Right atrium auricular region (tissue), 2 donors: ENCODE results near the gene HTR3C. TPM values are rescaled to one million over a fixed set of nuclear protein-coding genes. Genes with fewer than 3 reads are reported as not detected.
"Not testable (repeated sequence)": the region's sequence is repeated elsewhere in the genome, so short reads cannot be mapped to it uniquely, and the experiment has no call there.

Experiments used
- DNase-seq: peaks from one replicate; pipeline ENCODE4 v3.0.0-alpha.2; 2019; ENCODE audit warnings: low spot score
- H3K27ac ChIP-seq, 2 donors: fragments of 200-600 bp; sonication (generic); 1 replicate in 1 of 2; 2 replicates in 1 of 2; pipeline ENCODE4 v1.5.1; 2016 to 2019
- H3K27me3 ChIP-seq, 2 donors: fragments of 200-600 bp; sonication (generic); one replicate each; pipeline versions ENCODE4 v1.5.1 to v1.6.0; 2017 to 2019
- H3K36me3 ChIP-seq: fragments of 200-600 bp; sonication (generic); one replicate; pipeline ENCODE4 v1.5.1; 2016
- H3K4me1 ChIP-seq, 2 donors: fragments of 200-600 bp; sonication (generic); one replicate each; pipeline versions ENCODE4 v1.5.1 to v1.6.0; 2017 to 2019
- H3K4me3 ChIP-seq, 2 donors: fragments of 200-600 bp; sonication (generic); 1 replicate in 1 of 2; 2 replicates in 1 of 2; pipeline ENCODE4 v1.5.1; 2017 to 2019; ENCODE audit warnings: mild to moderate bottlenecking in 1 of 2, moderate library complexity in 1 of 2
- H3K9me3 ChIP-seq, 2 donors: fragments of 200-600 bp; sonication (generic); one replicate each; pipeline ENCODE4 v1.5.1; 2019
- CTCF ChIP-seq, 2 donors: fragments of 200-600 bp; sonication (generic); IDR thresholded peaks; one replicate each; pipeline ENCODE4 v1.5.1; 2019; ENCODE audit warnings: antibody characterized with exemption in 2 of 2
- total RNA-seq, 2 donors: library from RNA; depleted of rRNA; stranded (reverse); fragments of >200 nt; gene quantifications; one replicate each; pipeline ENCODE4 v1.1.0, GENCODE V29; 2016

Gene HTR3C
- total RNA-seq, 2 donors from 2014 or later: not detected

GRCh38 chr3:184016811-184017671 is 35.8 kb upstream of the HTR3C start:
- peaks cover 0 to 17% of the 10 kb centered on the region in 2 donors for H3K4me1 ChIP-seq
- H3K4me3 ChIP-seq: peak overlapping the region; percentile 94 to 100
- peak; percentile 94 to 100 for TF ChIP-seq CTCF (IDR thresholded peaks at IDR 0.05)
- H3K36me3 ChIP-seq: peaks cover 10% of the 10 kb centered on the region
- no peaks in the 10 kb centered on the region for H3K27me3 ChIP-seq
- H3K9me3 ChIP-seq: no peaks in the 10 kb centered on the region
- H3K27ac ChIP-seq: peak overlapping the region; percentile 94
- DNase-seq: peak; percentile 67

- Histone ChIP-seq H3K27me3 (no peaks in the 10 kb centered on the region), H3K4me1 (peaks cover 0 to 17% of the 10 kb centered on the region in 2 donors), H3K27ac (peak within 1 kb of the TSS; percentile 94), H3K9me3 (no peaks in the 10 kb centered on the region), H3K4me3 (peak within 1 kb of the TSS; percentile 94 to 100), H3K36me3 (peaks cover 10% of the 10 kb centered on the region)
- peak; percentile 4 to 70 for TF ChIP-seq CTCF (IDR thresholded peaks at IDR 0.05)
- peak; percentile 92 for DNase-seq
These were observed 35.0 kb upstream of the HTR3C start, which contains the start of gene ABCC5 for GRCh38 chr3:184017672-184018423. Gene ABCC5, minus strand, starts transcription at chr3:184017884. Its CDS starts 3,492 bp downstream, at chr3:184014392.

- Histone ChIP-seq H3K36me3 (peaks cover 7% of the 10 kb centered on the region), H3K4me3 (peak overlapping the region; percentile 94 to 100), H3K9me3 (no peaks in the 10 kb centered on the region), H3K27ac (peak overlapping the region; percentile 94), H3K27me3 (no peaks in the 10 kb centered on the region), H3K4me1 (peaks cover 0 to 17% of the 10 kb centered on the region in 2 donors)
- no peak for TF ChIP-seq CTCF (IDR thresholded peaks at IDR 0.05)
- DNase-seq: no peak
These were observed 34.3 kb upstream of the HTR3C start for GRCh38 chr3:184018424-184018973.

GRCh38 chr3:184022323-184022722 is 30.5 kb upstream of the HTR3C start:
- no peak for DNase-seq
- Histone ChIP-seq H3K36me3 (no peaks in the 10 kb centered on the region), H3K4me1 (no peaks in the 10 kb centered on the region), H3K9me3 (no peaks in the 10 kb centered on the region), H3K4me3 (no peak overlapping the region), H3K27ac (no peak overlapping the region), H3K27me3 (no peaks in the 10 kb centered on the region)
- no peak for TF ChIP-seq CTCF (IDR thresholded peaks at IDR 0.05)

GRCh38 chr3:184025256-184025655 is 27.6 kb upstream of the HTR3C start:
- not testable (repeated sequence) for H3K27me3 ChIP-seq, H3K36me3 ChIP-seq, H3K4me1 ChIP-seq, H3K9me3 ChIP-seq, DNase-seq, H3K27ac ChIP-seq, H3K4me3 ChIP-seq

- not testable (repeated sequence) for H3K36me3 ChIP-seq, H3K4me1 ChIP-seq, H3K27ac ChIP-seq, H3K27me3 ChIP-seq, H3K9me3 ChIP-seq, DNase-seq, H3K4me3 ChIP-seq
These were observed 24.5 kb upstream of the HTR3C start for GRCh38 chr3:184028275-184028890.
